Mesodermal cell (in vitro differentiated cells): ENCODE results near the gene NYNRIN.

Experiments
- H3K27ac ChIP-seq: 2 replicates; pipeline ENCODE4 v1.7.0; 2013; ENCODE audit warnings: mild to moderate bottlenecking, low read depth, low read length, moderate library complexity; ENCODE audit not compliant: severe bottlenecking
- H3K36me3 ChIP-seq: 2 replicates; pipeline ENCODE4 v1.7.1; 2013; ENCODE audit warnings: mild to moderate bottlenecking, low read length, moderate library complexity; ENCODE audit not compliant: control insufficient read depth, insufficient read depth
- H3K4me1 ChIP-seq: one replicate; pipeline ENCODE4 v1.7.1; 2013; ENCODE audit warnings: mild to moderate bottlenecking, low read length; ENCODE audit not compliant: insufficient read depth, control insufficient read depth, poor library complexity, severe bottlenecking
- H3K4me3 ChIP-seq: 2 replicates; pipeline ENCODE4 v1.7.0; 2013; ENCODE audit warnings: low read length, control low read depth, mild to moderate bottlenecking; ENCODE audit not compliant: insufficient read depth, poor library complexity, severe bottlenecking; ENCODE audit errors: extremely low read depth
- H3K9me3 ChIP-seq: 2 replicates; pipeline ENCODE4 v1.7.1; 2013; ENCODE audit warnings: mild to moderate bottlenecking, low read length, moderate library complexity; ENCODE audit not compliant: control insufficient read depth
- WGBS, 2 experiments: methylation state at CpG; one replicate each; pipeline ENCODE4 v1.1.5; 2013; ENCODE audit warnings: missing lambda C conversion rate in 2 of 2; ENCODE audit not compliant: insufficient coverage in 2 of 2; 5-methylcytosine and 5-hydroxymethylcytosine counted together

NYNRIN gene

GRCh38 chr14:24427537-24428508 is 29.0 kb downstream of the NYNRIN start:
- H3K27ac ChIP-seq: no peak overlapping the region
- 92 to 93% methylated on average over 10 to 18 of the region's 18 CpGs for WGBS, 2 experiments
- H3K9me3 ChIP-seq: no peaks in the 10 kb centered on the region
- H3K4me1 ChIP-seq: peaks cover 12% of the 10 kb centered on the region
- no peak overlapping the region for H3K4me3 ChIP-seq
- peaks cover 8% of the 10 kb centered on the region for H3K36me3 ChIP-seq

- no peaks in the 10 kb centered on the region for H3K9me3 ChIP-seq
- peaks cover 12% of the 10 kb centered on the region for H3K4me1 ChIP-seq
- H3K4me3 ChIP-seq: no peak overlapping the region
- WGBS, 2 experiments: 87 to 90% methylated on average over 13 to 18 of the region's 18 CpGs
- peaks cover 18% of the 10 kb centered on the region for H3K36me3 ChIP-seq
- no peak overlapping the region for H3K27ac ChIP-seq
Measured at GRCh38 chr14:24428628-24429394, 30.0 kb downstream of the NYNRIN start.

- Histone ChIP-seq H3K4me3 (peak within 1 kb of the TSS; percentile 73), H3K27ac (peak within 1 kb of the TSS; percentile 92), H3K36me3 (peaks cover 20% of the 10 kb centered on the region), H3K9me3 (no peaks in the 10 kb centered on the region), H3K4me1 (peaks cover 12% of the 10 kb centered on the region)
- WGBS, 2 experiments: 12 to 13% methylated on average over 44 to 46 of the region's 57 CpGs
Measured at GRCh38 chr14:24429395-24430142, 30.8 kb downstream of the NYNRIN start, which contains the start of the genes CBLN3 and KHNYN. Gene CBLN3, minus strand, starts transcription at chr14:24429668. Its CDS starts 614 bp downstream, at chr14:24429054. Gene KHNYN, plus strand, starts transcription at chr14:24429954. Its CDS starts 777 bp downstream, at chr14:24430731.

- WGBS, 2 experiments: 0% methylated on average over 6 to 11 of the region's 28 CpGs
- peaks cover 26% of the 10 kb centered on the region for H3K36me3 ChIP-seq
- peaks cover 12% of the 10 kb centered on the region for H3K4me1 ChIP-seq
- H3K9me3 ChIP-seq: no peaks in the 10 kb centered on the region
- H3K27ac ChIP-seq: peak overlapping the region; percentile 92
- H3K4me3 ChIP-seq: peak overlapping the region; percentile 73
Measured at GRCh38 chr14:24430143-24430681, 31.4 kb downstream of the NYNRIN start.

GRCh38 chr14:24430682-24431568 is 32.1 kb downstream of the NYNRIN start:
- Histone ChIP-seq H3K36me3 (peaks cover 31% of the 10 kb centered on the region), H3K4me3 (peak overlapping the region; percentile 73), H3K4me1 (peaks cover 12% of the 10 kb centered on the region), H3K27ac (peak overlapping the region; percentile 92), H3K9me3 (no peaks in the 10 kb centered on the region)
- 22 to 25% methylated on average over 11 to 14 of the region's 19 CpGs for WGBS, 2 experiments

GRCh38 chr14:24431569-24432258 is 32.9 kb downstream of the NYNRIN start:
- H3K4me1 ChIP-seq: peaks cover 12% of the 10 kb centered on the region
- H3K9me3 ChIP-seq: no peaks in the 10 kb centered on the region
- H3K4me3 ChIP-seq: peak overlapping the region; percentile 73
- H3K36me3 ChIP-seq: peaks cover 32% of the 10 kb centered on the region
- H3K27ac ChIP-seq: no peak overlapping the region
- 44 to 58% methylated on average over 10 to 15 of the region's 15 CpGs for WGBS, 2 experiments

- peaks cover 16% of the 10 kb centered on the region for H3K4me1 ChIP-seq
- no peak overlapping the region for H3K4me3 ChIP-seq
- peaks cover 38% of the 10 kb centered on the region for H3K36me3 ChIP-seq
- 93 to 96% methylated on average over 19 to 22 of the region's 24 CpGs for WGBS, 2 experiments
- no peak overlapping the region for H3K27ac ChIP-seq
- no peaks in the 10 kb centered on the region for H3K9me3 ChIP-seq
Measured at GRCh38 chr14:24432259-24433131, 33.7 kb downstream of the NYNRIN start.

GRCh38 chr14:24434036-24434435 is 35.2 kb downstream of the NYNRIN start:
- H3K4me3 ChIP-seq: no peak overlapping the region
- peaks cover 17% of the 10 kb centered on the region for H3K4me1 ChIP-seq
- peaks cover 54% of the 10 kb centered on the region for H3K36me3 ChIP-seq
- 100% methylated on average over 3 of the region's 7 CpGs for WGBS, 2 experiments
- no peak overlapping the region for H3K27ac ChIP-seq
- H3K9me3 ChIP-seq: no peaks in the 10 kb centered on the region
